ENCODE data around the gene FOXN3. TPM values are rescaled to one million over a fixed set of nuclear protein-coding genes. Genes with fewer than 3 reads are reported as not detected.
A peak's percentile ranks its signal among the peaks of the same experiment; 100 is the strongest.

The FOXN3 gene
- total RNA-seq, 2 donors from 2014 or later, result 42.3 to 61.6 TPM

DNA sequence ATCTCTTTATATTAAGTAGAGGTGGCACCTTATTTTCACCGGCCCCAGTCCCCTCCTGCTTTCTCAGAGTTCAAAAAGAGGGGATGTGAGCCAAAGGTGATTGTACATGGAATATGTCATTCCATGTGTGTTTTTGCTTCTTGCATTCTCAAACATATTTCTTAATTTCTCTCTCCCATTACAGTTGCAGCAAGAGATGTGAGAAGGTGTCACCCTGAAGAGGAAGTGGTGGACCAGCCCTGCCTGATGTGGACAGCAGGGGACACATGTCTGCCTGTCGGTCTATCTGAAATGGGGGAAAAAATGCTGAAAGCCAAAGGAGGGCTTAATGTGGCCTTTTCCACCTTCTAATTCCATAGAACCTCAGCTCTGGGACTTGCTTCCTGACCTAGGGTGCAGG lies 1.9 kb upstream of the FOXN3 start:
- intact Hi-C loops (cut with DNase I), result loop anchor here (10.0 kb wide), 1 partner anchor 384 kb away; no protein-coding TSS in a partner anchor
- Histone ChIP-seq H3K9me3 (no peaks in the 10 kb centered on the region), H3K4me3 (no peak overlapping the region), H3K36me3 (replicated peaks in 1 of 2; ENCODE audit: insufficient read depth in 1 of 2, low read depth in 2 of 2) (no peaks in the 10 kb centered on the region), H3K27me3 (no peaks in the 10 kb centered on the region), H3K4me1 (peaks cover 30% of the 10 kb centered on the region), H3K27ac (no peak overlapping the region)
- ATAC-seq (no peak), DNase-seq (no peak)
- 85 to 88% methylated on average over 2 of the region's 2 CpGs for WGBS, 2 donors
- no peak for TF ChIP-seq CTCF (IDR thresholded peaks at IDR 0.05)
- no peak for TF ChIP-seq POLR2A (IDR thresholded peaks at IDR 0.05)

DNA sequence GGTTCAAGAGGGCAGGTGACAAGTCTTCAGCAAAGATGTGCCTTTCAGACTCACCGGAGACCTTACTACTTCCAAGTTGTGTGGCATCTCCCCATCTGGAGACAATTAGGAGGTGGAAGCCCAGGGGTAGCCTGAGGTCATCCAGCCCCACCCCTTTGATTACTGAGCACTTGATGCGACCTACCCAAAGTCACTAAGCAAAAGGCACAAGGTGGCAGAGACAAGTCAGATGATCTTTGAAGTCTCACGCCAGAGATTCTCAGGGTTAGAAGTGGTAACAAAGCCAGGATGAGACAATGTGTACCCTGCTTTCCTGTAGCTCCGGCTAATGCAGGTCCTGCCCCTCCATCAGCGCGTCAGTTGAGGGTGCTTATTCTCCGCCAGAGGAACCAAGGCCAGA lies 1.4 kb upstream of the FOXN3 start:
- DNase-seq, result no peak
- H3K4me1 ChIP-seq, result peaks cover 30% of the 10 kb centered on the region
- H3K36me3 ChIP-seq (replicated peaks in 1 of 2; ENCODE audit: insufficient read depth in 1 of 2, low read depth in 2 of 2), result no peaks in the 10 kb centered on the region
- no peaks in the 10 kb centered on the region for H3K27me3 ChIP-seq
- intact Hi-C loops (cut with DNase I), result loop anchor here (10.0 kb wide), 1 partner anchor 384 kb away; no protein-coding TSS in a partner anchor
- H3K27ac ChIP-seq, result peak overlapping the region in 1 of 4 donors; percentile 83
- H3K9me3 ChIP-seq, result no peaks in the 10 kb centered on the region
- TF ChIP-seq POLR2A (IDR thresholded peaks at IDR 0.05) (no peak), CTCF (IDR thresholded peaks at IDR 0.05) (no peak)
- no peak overlapping the region for H3K4me3 ChIP-seq
- 82 to 86% methylated on average over 5 to 7 of the region's 7 CpGs for WGBS, 2 donors
- no peak for ATAC-seq

GRCh38 chr14:89417465-89418225 lies 612 bp upstream of the FOXN3 start:
- Histone ChIP-seq H3K4me1 (peaks cover 30% of the 10 kb centered on the region), H3K36me3 (replicated peaks in 1 of 2; ENCODE audit: insufficient read depth in 1 of 2, low read depth in 2 of 2) (no peaks in the 10 kb centered on the region), H3K27me3 (no peaks in the 10 kb centered on the region), H3K4me3 (peak overlapping the region; percentile 49 to 58), H3K9me3 (no peaks in the 10 kb centered on the region), H3K27ac (peak overlapping the region; percentile 79 to 83 (median 80))
- ATAC-seq (peak; percentile 47), DNase-seq (peak; percentile 57 to 76 (median 64))
- intact Hi-C loops (cut with DNase I), result loop anchor here (10.0 kb wide), 1 partner anchor 383 kb away; no protein-coding TSS in a partner anchor
- peak in 6 of 7 experiments; percentile 26 to 74 (median 62) for TF ChIP-seq CTCF (IDR thresholded peaks at IDR 0.05)
- no peak for TF ChIP-seq POLR2A (IDR thresholded peaks at IDR 0.05)
- 1 to 2% methylated on average over 13 to 50 of the region's 51 CpGs for WGBS, 2 donors

GRCh38 chr14:89416002-89416995 lies 734 bp downstream of the FOXN3 start:
- DNase-seq (peak; percentile 96 to 99 (median 98)), ATAC-seq (peak; percentile 84)
- peak overlapping the region; percentile 59 to 84 for H3K4me3 ChIP-seq
- WGBS, 2 donors, result 0 to 1% methylated on average over 20 to 98 of the region's 98 CpGs
- no peaks in the 10 kb centered on the region for H3K9me3 ChIP-seq
- no peaks in the 10 kb centered on the region for H3K27me3 ChIP-seq
- H3K27ac ChIP-seq, result peak overlapping the region; percentile 93 to 95 (median 94)
- H3K4me1 ChIP-seq, result peaks cover 30% of the 10 kb centered on the region
- intact Hi-C loops (cut with DNase I), result loop anchor here (10.0 kb wide), 1 partner anchor 381 kb away; no protein-coding TSS in a partner anchor
- TF ChIP-seq CTCF (IDR thresholded peaks at IDR 0.05) (no peak), POLR2A (IDR thresholded peaks at IDR 0.05) (peak in 2 of 3 donors; percentile 69 to 79)
- H3K36me3 ChIP-seq (replicated peaks in 1 of 2; ENCODE audit: insufficient read depth in 1 of 2, low read depth in 2 of 2), result no peaks in the 10 kb centered on the region
